GM23248 (cell line): ENCODE measurements around the gene RFWD3. TPM values are rescaled to one million over a fixed set of nuclear protein-coding genes. Genes with fewer than 3 reads are reported as not detected.

Source experiments
- DNase-seq: peaks from one replicate; pipeline ENCODE4 v3.0.0-alpha.2; 2015
- H2AFZ ChIP-seq: fragments of 200-600 bp; sonication (generic); 2 replicates; pipeline ENCODE4 v1.6.1; 2016; ENCODE audit warnings: antibody characterized with exemption
- H3F3A ChIP-seq: fragments of 200-600 bp; sonication (generic); 2 replicates; pipeline ENCODE4 v1.6.1; 2016; ENCODE audit warnings: mild to moderate bottlenecking, antibody characterized with exemption, mixed run types; ENCODE audit not compliant: insufficient read depth
- H3K27ac ChIP-seq: fragments of 200-600 bp; sonication (generic); 2 replicates; pipeline ENCODE4 v1.5.1; 2016; ENCODE audit warnings: mild to moderate bottlenecking
- H3K27me3 ChIP-seq: fragments of 200-600 bp; sonication (generic); replicated peaks from 2 replicates; pipeline ENCODE4 v1.6.1; 2016; ENCODE audit warnings: mild to moderate bottlenecking; ENCODE audit not compliant: insufficient read depth
- H3K36me3 ChIP-seq: fragments of 200-600 bp; sonication (generic); 2 replicates; pipeline ENCODE4 v1.6.1; 2016; ENCODE audit warnings: low read depth, mild to moderate bottlenecking
- H3K4me1 ChIP-seq: fragments of 200-600 bp; sonication (generic); 2 replicates; pipeline ENCODE4 v1.6.1; 2016; ENCODE audit warnings: mild to moderate bottlenecking; ENCODE audit not compliant: insufficient read depth
- H3K4me2 ChIP-seq: fragments of 200-600 bp; sonication (generic); one replicate; pipeline ENCODE4 v1.6.1; 2016; ENCODE audit warnings: mild to moderate bottlenecking; ENCODE audit not compliant: unreplicated experiment
- H3K4me3 ChIP-seq: fragments of 200-600 bp; sonication (generic); 2 replicates; pipeline ENCODE4 v1.5.1; 2016; ENCODE audit warnings: mild to moderate bottlenecking
- H3K79me2 ChIP-seq: fragments of 200-600 bp; sonication (generic); 2 replicates; pipeline ENCODE4 v1.6.1; 2016; ENCODE audit warnings: mild to moderate bottlenecking; ENCODE audit not compliant: insufficient read depth
- H3K9ac ChIP-seq: fragments of 200-600 bp; sonication (generic); 2 replicates; pipeline ENCODE4 v1.6.1; 2016; ENCODE audit warnings: mild to moderate bottlenecking
- H3K9me2 ChIP-seq: fragments of 200-600 bp; sonication (generic); 2 replicates; pipeline ENCODE4 v1.6.1; 2016; ENCODE audit warnings: mixed run types, mild to moderate bottlenecking, moderate library complexity; ENCODE audit not compliant: insufficient read depth
- H3K9me3 ChIP-seq: fragments of 200-600 bp; sonication (generic); one replicate; pipeline ENCODE4 v1.6.1; 2017; ENCODE audit warnings: low read depth
- H4K20me1 ChIP-seq: fragments of 200-600 bp; sonication (generic); 2 replicates; pipeline ENCODE4 v1.6.0; 2016; ENCODE audit not compliant: insufficient read depth
- EZH2 ChIP-seq: fragments of 200-600 bp; sonication (generic); IDR thresholded peaks from 2 replicates; pipeline ENCODE4 v1.6.1; 2018; ENCODE audit warnings: antibody characterized with exemption, mild to moderate bottlenecking; ENCODE audit not compliant: insufficient read depth, poor library complexity, severe bottlenecking
- EZH2phosphoT487 ChIP-seq: fragments of 200-600 bp; sonication (generic); IDR thresholded peaks from 2 replicates; pipeline ENCODE4 v1.6.1; 2018; ENCODE audit warnings: antibody characterized with exemption, moderate library complexity, mild to moderate bottlenecking, low read depth; ENCODE audit not compliant: insufficient read depth
- WGBS, 2 experiments: methylation state at CpG; one replicate each; pipeline ENCODE4 v1.1.6; 2015 to 2017; ENCODE audit warnings: low lambda C conversion rate in 2 of 2, low coverage in 1 of 2; ENCODE audit errors: missing lambda C conversion rate in 2 of 2; 5-methylcytosine and 5-hydroxymethylcytosine counted together
- in situ Hi-C: fragments of 300-500 bp; cut with MboI; formaldehyde crosslinking; loops from 2 replicates; pipeline ENCODE4 v1.15.0; 2020
- polyA plus RNA-seq: library from polyadenylated mRNA; unstranded; fragments of >200 nt; fragmentation: Nextera tagmentation; extraction: Ambion mirVana; gene quantifications from 2 replicates; pipeline ENCODE4 v1.2.1, GENCODE V29; 2016
- total RNA-seq: library from RNA; depleted of rRNA; stranded (reverse); fragments of >200 nt; shearing (Covaris generic); gene quantifications from 2 replicates; pipeline ENCODE4 v1.2.3, GENCODE V29; 2014

Gene RFWD3
- total and polyA plus RNA-seq, 2 experiments from 2014 or later, result 8.8 to 18.5 TPM

DNA sequence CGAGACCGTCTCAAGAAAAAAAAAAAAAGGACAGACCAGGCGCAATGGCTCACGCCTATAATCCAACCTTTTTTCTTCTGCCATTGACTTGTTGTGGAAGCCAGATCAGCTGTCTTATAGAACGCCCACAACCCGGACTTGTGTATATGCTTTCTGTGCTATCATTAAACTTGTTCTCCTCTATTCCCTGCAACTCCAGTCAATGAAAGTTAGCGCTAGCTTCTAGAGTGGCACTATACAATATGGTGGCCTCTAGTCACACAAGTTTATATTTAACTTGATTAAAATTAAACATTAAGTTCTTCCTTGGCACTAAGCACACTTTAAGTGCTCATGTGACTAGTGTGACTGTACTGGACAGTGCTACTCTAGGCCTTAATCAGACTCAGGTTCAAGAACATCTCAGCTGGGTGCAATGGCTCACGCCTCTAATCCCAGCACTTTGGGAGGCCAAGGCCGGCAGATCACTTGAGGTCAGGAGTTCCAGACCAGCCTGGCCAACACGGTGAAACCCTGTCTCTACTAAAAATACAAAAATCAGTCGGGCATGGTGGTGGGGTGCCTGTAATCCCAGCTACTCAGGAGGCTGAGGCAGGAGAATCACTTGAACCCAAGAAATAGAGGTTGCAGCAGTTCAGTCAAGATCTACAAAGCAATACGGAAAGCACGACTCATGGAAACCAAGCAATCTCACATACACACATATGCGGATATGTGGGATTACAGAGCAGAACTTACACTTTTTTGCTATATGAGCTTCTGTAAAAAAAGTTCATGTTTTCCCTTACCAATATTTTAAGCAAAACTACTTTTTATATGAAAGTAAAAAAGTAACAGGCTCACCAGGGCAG lies 41.0 kb downstream of the RFWD3 start:
- Histone ChIP-seq H3K4me3 (no peak overlapping the region), H3K4me2 (no peak overlapping the region), H4K20me1 (no peaks in the 10 kb centered on the region), H3K79me2 (peaks cover 8% of the 10 kb centered on the region; the same call in 1 of the 2 replicates), H3K9me2 (no peaks in the 10 kb centered on the region), H3K36me3 (peaks cover 63% of the 10 kb centered on the region; the same call in 1 of the 2 replicates), H2AFZ (no peak overlapping the region), H3K27ac (no peak overlapping the region), H3K9me3 (no peaks in the 10 kb centered on the region), H3K4me1 (peaks cover 13% of the 10 kb centered on the region), H3K9ac (no peak overlapping the region), H3F3A (peaks cover 12% of the 10 kb centered on the region; the same call in 1 of the 2 replicates), H3K27me3 (no peaks in the 10 kb centered on the region)
- TF ChIP-seq EZH2 (no peak), EZH2phosphoT487 (no peak)
- in situ Hi-C loops, result loop anchor here (10.0 kb wide), 1 partner anchor 131 kb away; no protein-coding TSS in a partner anchor
- 93 to 94% methylated on average over 14 of the region's 14 CpGs for WGBS, 2 experiments
- DNase-seq, result no peak

- H2AFZ ChIP-seq, result no peak overlapping the region
- no peak overlapping the region for H3K27ac ChIP-seq
- peaks cover 8% of the 10 kb centered on the region; the same call in 1 of the 2 replicates for H3K79me2 ChIP-seq
- no peaks in the 10 kb centered on the region for H3K9me2 ChIP-seq
- 84 to 86% methylated on average over 6 of the region's 6 CpGs for WGBS, 2 experiments
- H4K20me1 ChIP-seq, result no peaks in the 10 kb centered on the region
- in situ Hi-C loops, result loop anchor here (10.0 to 25.0 kb wide), 2 partner anchors 129 to 312 kb away; no protein-coding TSS in a partner anchor
- no peaks in the 10 kb centered on the region for H3K27me3 ChIP-seq
- H3K4me1 ChIP-seq, result peaks cover 13% of the 10 kb centered on the region
- H3K4me2 ChIP-seq, result no peak overlapping the region
- peaks cover 45% of the 10 kb centered on the region; the same call in 1 of the 2 replicates for H3K36me3 ChIP-seq
- TF ChIP-seq EZH2phosphoT487 (no peak), EZH2 (no peak)
- H3K4me3 ChIP-seq, result no peak overlapping the region
- H3F3A ChIP-seq, result peaks cover 7% of the 10 kb centered on the region; the same call in 1 of the 2 replicates
- no peak overlapping the region for H3K9ac ChIP-seq
- H3K9me3 ChIP-seq, result no peaks in the 10 kb centered on the region
- DNase-seq, result no peak
These were observed 42.8 kb downstream of the RFWD3 start for GRCh38 chr16:74623839-74624235.

DNA sequence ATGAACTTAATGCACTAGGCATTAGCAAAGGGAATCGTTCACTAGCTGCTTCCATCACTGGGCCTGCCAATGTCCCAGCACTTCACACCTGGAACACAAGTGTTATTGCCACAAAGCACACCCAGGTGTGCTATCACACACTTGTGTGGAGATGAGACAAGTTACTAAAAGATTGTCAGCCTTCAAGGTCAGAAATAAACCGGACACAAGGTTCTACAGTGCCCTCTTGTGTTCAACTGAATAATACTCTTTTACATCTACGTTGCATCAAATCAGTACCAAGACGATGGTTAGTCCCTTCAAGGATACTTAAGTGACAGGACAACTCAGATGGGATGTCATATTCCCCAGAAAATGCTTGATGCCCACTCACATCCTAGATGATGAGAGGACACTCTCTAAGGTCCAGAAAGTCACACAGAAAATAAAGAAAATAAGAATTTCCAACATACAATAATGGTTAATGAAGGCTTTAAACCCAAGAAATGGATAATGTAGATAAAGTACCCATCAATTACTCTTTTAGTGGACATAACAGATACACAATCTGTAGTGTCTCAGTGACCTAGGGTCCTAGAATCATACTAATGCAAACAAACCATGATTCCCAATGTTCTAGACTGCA lies 43.4 kb downstream of the RFWD3 start:
- Histone ChIP-seq H3K36me3 (peaks cover 40% of the 10 kb centered on the region; the same call in 1 of the 2 replicates), H3F3A (peaks cover 7% of the 10 kb centered on the region; the same call in 1 of the 2 replicates), H3K9ac (no peak overlapping the region), H2AFZ (no peak overlapping the region), H3K27me3 (no peaks in the 10 kb centered on the region), H3K9me3 (no peaks in the 10 kb centered on the region), H3K4me1 (peaks cover 13% of the 10 kb centered on the region), H3K4me2 (no peak overlapping the region), H3K4me3 (no peak overlapping the region), H4K20me1 (no peaks in the 10 kb centered on the region), H3K9me2 (no peaks in the 10 kb centered on the region), H3K79me2 (peaks cover 8% of the 10 kb centered on the region; the same call in 1 of the 2 replicates), H3K27ac (no peak overlapping the region)
- DNase-seq, result peak; percentile 68
- 27 to 34% methylated on average over 4 of the region's 4 CpGs for WGBS, 2 experiments
- TF ChIP-seq EZH2 (no peak), EZH2phosphoT487 (no peak)
- in situ Hi-C loops, result loop anchor here (10.0 to 25.0 kb wide), 2 partner anchors 129 to 311 kb away; no protein-coding TSS in a partner anchor

DNA sequence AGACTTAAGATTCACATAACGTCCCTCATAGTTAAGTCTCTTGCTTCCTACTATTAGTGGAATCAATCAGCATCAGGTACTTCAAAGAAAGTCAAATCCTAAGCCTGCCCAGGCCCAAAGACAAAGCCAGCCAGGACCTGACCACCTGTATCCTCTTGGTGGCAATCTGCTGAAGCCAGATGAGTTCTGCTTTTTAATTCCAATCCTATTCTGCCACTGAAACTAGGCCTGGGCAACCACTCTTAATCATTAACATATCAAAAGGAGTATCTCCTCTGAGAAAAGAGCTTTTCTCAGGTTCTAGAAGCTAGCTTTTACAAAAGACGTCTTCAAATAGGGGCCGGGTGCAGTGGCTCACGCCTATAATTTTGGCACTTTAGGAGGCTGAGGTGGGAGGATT lies 44.7 kb downstream of the RFWD3 start:
- no peak overlapping the region for H3K4me2 ChIP-seq
- no peak overlapping the region for H3K27ac ChIP-seq
- peaks cover 37% of the 10 kb centered on the region; the same call in 1 of the 2 replicates for H3K36me3 ChIP-seq
- H3K9ac ChIP-seq, result no peak overlapping the region
- H3K4me1 ChIP-seq, result peaks cover 4% of the 10 kb centered on the region
- peaks cover 10% of the 10 kb centered on the region; the same call in 1 of the 2 replicates for H3F3A ChIP-seq
- no peaks in the 10 kb centered on the region for H3K9me2 ChIP-seq
- no peaks in the 10 kb centered on the region for H4K20me1 ChIP-seq
- TF ChIP-seq EZH2phosphoT487, result no peak
- 96% methylated on average over 4 of the region's 4 CpGs for WGBS, 2 experiments
- H3K9me3 ChIP-seq, result no peaks in the 10 kb centered on the region
- no peaks in the 10 kb centered on the region for H3K27me3 ChIP-seq
- no peak for DNase-seq
- H2AFZ ChIP-seq, result no peak overlapping the region
- H3K79me2 ChIP-seq, result peaks cover 8% of the 10 kb centered on the region; the same call in 1 of the 2 replicates
- no peak overlapping the region for H3K4me3 ChIP-seq
- in situ Hi-C loops, result loop anchor here (10.0 to 25.0 kb wide), 2 partner anchors 127 to 310 kb away; no protein-coding TSS in a partner anchor
